Stimulated activated CD8-positive, alpha-beta memory T cell treated with anti-CD3 and anti-CD28 coated beads, Interleukin-15, amount 100 ng/mL, for 48 hours (primary cell): ENCODE measurements around the gene CLEC4F.
"Not testable (repeated sequence)": the region's sequence is repeated elsewhere in the genome, so short reads cannot be mapped to it uniquely, and the experiment has no call there.

ENCODE experiments used
- DNase-seq, 2 donors: peaks; one replicate each; pipeline ENCODE4 v3.0.0-alpha.2; 2020; ENCODE audit warnings: low read depth in 2 of 2

CLEC4F gene

GRCh38 chr2:70826696-70827350, 6.4 kb upstream of the CLEC4F start:
- no peak for DNase-seq

- DNase-seq: no peak
These were observed 2.9 kb upstream of the CLEC4F start for GRCh38 chr2:70823249-70823648.

- no peak for DNase-seq
These were observed 2.4 kb upstream of the CLEC4F start for GRCh38 chr2:70822843-70823242.

GRCh38 chr2:70817284-70817954, 3.0 kb downstream of the CLEC4F start:
- DNase-seq: no peak

DNA sequence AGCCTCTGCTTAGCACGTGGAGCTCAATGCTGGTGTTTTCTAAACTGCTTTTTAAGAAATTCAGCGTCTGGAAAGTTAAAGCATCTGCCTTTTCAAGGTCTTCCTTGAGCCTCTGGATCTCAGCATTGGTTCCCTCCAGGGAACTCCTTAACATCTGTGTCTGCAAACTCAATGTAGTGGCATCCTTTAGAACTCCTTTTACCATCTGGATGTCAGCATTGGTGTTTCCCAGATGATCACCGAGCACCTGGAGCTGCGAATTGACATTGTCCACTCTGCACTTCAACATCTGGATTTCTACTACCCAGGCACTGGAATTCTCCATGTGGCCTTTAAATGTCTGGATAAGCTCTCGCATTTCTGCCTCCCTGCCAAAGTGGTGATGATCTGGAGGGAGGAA, 3.7 kb downstream of the CLEC4F start:
- no peak for DNase-seq

DNA sequence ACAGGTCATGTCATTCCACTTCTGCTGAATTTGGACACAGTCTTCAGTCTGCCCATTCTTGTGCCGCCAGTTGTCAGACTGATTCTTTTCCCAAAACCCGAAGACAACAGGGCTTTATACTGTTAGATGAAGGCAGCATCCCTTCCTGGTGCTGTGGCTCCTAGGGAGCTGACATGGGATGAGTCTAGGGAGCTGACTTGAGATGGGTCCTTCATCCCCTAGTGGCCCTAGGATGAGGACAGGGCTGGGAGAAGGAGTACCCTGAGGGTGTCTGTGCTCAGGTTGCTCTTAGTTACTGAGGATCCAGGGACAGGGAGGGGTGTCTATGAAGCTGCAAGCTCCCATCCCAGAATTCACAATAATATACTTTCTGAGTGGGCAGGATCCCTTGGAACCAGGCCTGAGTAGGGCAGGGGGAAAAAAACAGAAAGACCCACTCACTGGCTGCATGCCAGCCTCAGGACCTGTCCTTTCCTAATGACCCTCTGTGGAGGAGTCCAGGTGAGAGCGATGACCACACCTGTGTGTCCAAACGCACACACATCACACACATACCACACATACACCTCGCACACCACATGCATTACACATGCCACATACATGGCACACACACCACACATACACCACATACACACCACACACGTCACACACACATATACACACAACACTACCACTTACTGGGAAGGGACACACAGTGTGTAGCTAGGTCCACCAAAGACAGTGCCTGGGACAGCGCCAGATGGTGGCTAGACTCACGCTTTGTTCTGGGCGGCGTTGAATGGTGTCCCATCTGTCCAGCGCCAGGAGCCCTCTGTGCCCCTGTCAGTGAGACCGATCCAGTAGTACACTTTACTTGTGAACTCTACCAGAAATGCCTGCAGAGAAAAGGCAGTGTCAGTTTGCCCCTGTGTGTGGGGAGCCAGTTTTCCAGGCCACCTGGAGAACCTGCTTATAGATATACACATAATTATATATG, 11.1 kb downstream of the CLEC4F start:
- DNase-seq: no peak

GRCh38 chr2:70807828-70808118, 12.6 kb downstream of the CLEC4F start:
- no peak for DNase-seq

DNA sequence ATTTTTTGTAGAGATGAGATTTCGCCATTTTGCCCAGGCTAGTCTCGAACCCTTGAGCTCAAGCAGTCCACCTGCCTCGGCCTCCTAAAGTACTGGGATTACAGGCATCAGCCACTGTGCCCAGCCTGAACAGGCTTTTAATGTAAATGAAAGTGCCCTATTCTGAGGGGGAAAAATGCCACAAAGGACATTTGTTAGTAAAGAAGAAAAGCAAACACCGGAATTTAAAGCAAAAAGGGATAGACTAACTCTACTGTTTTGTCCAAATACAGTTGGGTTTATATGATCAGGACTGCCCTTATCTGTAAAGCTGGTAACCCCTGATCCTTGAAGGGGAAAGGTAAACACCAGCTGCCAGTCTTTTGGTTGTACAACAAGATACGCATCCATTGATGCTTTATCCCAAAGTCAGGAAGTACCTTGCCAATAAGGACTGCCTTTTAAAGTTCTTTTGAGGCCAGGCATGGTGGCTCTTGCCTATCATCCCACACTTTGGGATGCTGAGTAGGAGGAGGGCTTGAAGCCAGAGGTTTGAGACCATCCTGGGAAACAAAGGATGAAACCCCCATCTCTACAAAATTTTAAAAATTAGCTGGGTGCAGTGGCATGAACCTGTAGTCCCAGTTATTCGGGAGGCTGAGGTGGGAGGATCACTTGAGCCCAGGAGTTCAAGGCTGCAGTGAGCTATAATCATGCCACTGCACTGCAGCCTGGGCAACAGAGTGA, 13.1 kb downstream of the CLEC4F start:
- DNase-seq: no peak

GRCh38 chr2:70806620-70807019, 13.8 kb downstream of the CLEC4F start:
- no peak for DNase-seq

GRCh38 chr2:70806013-70806412, 14.4 kb downstream of the CLEC4F start:
- no peak for DNase-seq

DNA sequence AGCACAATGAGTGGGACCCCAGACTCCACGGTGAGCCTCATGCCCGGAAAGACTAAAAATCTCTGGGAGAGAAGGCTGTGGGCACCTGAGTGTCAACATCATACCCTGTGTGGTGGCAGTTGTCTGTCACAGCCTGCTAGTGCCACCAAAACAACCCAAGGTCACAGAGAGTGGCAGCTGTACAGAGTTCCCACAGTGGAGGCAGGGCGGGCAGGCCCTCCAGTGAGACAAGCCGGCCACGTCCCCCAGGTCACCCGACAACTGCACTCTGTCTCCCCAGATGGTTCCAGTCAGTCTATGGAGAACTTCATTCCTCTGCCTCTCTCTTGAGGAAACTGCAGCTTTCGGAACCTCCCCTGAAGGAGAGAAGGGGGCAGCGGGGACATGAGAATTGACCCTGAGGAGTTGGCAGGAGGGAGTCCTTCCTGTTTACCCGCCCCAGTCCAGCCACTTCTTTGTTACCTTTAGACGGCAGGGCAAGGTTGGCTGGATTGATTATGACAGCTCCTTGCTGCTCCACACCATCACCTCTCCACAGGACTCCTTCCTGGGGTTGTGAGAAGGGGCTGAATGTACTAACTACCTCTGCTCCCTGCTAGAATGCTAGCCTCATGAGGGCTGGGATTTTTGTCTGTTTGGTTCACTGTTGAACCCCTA, 18.7 kb downstream of the CLEC4F start:
- no peak for DNase-seq

DNA sequence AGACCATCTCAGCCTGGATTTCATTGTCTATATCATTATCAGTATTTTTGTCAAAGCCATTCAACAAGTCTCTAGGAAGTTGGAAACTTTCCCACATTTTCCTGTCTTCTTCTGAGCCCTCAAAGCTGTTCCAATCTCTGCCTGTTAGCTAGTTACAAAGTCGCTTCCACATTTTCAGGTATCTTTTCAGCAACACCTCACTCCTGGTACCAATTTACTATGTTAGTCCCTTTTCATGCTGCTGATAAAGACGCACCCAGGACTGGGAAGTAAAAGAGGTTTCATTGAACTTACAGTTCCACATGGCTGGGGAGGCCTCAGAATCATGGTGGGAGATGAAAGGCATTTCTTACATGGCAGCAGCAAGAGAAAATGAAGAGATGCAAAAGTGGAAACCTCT, 20.7 kb downstream of the CLEC4F start:
- DNase-seq: no peak

DNA sequence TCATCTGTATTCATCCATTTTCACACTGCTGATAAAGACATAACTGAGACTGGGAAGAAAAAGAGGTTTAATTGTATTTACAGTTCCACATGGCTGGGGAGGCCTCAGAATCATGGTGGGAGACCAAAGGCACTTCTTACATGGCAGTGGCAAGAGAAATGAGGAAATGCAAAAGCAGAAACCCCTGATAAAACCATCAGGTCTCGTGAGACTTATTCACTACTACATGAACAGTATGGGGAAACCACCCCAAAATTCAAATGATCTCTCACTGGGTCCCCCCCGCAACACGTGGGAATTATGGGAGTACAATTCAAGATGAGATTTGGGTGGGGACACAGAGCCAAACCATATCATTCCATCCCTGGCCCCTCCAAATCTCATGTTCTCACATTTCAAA, 22.4 kb downstream of the CLEC4F start:
- not testable (repeated sequence) for DNase-seq

- DNase-seq: no peak
These were observed 22.9 kb downstream of the CLEC4F start for GRCh38 chr2:70797506-70797905.

DNA sequence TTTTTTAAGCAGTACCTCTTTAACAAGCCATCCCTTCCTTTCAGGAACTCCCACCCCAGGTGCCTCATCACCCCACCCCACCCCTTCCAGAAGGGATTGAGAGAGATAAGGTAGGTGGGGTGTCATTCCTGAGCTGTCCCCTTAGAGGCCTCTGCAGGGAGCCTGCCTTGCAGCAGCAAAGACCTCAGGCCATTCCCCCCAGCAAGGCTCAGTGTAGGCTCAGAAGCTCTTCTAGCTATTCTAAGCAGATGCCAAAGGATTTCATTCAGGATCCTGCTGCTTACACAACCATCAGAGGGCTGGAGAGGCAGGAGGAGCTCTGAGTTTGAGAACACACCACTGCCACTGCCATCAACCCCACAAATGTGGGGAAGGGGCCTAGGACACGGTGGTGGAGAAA, 24.1 kb downstream of the CLEC4F start:
- DNase-seq: no peak

DNA sequence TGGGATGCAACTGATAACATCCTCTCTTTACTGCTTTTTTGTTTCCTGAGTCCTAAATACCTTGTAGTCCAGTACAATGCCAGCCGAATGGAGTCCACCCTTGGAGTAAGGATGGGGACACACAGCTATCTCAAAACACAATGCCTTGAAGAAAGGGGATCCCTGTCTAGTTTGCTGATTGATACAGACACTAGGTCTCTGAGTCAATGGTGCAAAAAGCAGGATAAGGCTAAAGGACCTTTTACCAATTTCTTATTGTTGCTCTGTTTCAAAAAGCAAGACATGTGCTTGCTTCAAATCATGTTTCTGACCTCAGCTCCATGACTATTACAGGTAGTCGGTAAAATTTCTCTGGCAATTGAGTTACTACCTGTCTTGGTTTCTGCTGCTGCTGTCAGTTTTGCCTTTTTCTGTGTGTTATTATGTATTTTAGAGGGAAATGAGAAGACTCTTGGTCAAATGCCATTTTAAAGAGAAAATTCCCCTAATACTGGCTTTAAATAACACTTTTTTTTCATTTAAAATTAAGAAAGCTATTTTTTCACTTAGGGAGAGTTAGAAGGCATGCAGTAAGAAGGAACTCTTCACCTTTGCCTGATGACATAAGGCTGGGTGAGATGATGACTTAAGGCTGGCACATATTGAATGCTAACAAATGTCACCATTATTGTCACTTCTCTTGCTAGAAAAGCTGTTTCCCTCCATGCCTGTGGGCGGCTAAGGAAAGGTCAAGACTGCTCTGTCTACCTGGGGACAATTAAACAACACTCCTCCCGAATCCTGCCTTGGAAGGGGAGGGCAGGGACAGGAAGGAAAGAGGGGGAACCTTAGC, 25.0 kb downstream of the CLEC4F start:
- no peak for DNase-seq

GRCh38 chr2:70793450-70793849, 26.9 kb downstream of the CLEC4F start:
- no peak for DNase-seq

GRCh38 chr2:70790136-70790828, 30.1 kb downstream of the CLEC4F start, which contains the start of gene FIGLA:
Gene FIGLA (minus strand): TSS chr2:70790643. CDS start chr2:70790638, 5 bp downstream.
- no peak for DNase-seq

DNA sequence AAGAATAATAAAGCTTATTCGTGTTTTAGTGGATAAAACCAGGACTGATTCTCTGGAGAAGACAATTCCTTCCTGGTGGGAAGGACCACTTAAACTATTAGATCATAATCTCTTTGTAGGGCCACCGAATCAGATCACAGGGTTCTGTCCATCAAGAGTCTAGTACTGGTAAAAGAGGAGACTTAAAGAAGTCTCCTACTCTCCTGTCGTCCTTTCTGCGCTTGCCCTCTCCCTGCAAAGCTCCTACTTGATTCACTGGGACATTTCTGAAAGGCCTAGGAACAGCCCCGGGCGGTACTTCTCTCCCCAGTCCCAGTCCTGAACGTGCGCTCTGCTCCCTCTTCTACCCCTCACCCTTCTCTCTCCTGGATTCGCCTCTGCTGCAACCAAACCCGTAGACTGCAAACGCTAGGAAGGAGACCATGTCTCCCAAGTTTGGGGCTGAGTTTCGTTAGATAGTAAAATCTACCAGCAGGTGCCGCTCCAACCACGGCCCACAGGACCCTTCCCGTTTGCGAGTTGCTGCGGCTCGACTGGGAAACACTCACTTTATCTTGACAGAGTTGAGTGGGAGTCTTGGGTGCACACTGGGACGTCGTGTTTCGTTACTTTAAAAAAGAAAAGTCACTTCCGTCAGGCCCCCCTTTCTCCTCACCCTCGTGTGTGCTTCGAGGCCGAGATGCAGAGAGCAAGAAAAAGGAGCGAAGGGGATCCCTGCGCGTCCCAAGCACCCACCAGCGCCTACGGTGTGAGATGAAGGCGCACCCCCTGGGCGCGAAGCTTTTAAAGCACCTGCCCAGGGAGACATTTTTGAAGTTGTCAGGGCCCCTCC, 30.9 kb downstream of the CLEC4F start:
- peak; percentile 57 to 59 for DNase-seq
